Gastrocnemius medialis (tissue), 4 donors: ENCODE measurements around the gene SSU72.

Source experiments
- POLR2A ChIP-seq, 2 donors: fragments of 450-650 bp; IDR thresholded peaks; one replicate each; pipeline ENCODE4 v1.6.1; 2017; ENCODE audit warnings: antibody characterized with exemption in 2 of 2, mild to moderate bottlenecking in 2 of 2, moderate library complexity in 2 of 2
- TF ChIP-seq, protein P1 (sequence below), 5 experiments: fragments of 450-650 bp in 3 of 5; fragments of 200-600 bp in 2 of 5; sonication (generic) in 2 of 5; IDR thresholded peaks in 4 of 5; conservative IDR thresholded peaks in 1 of 5; 1 replicate in 4 of 5; 2 replicates in 1 of 5; pipeline ENCODE4 v1.5.1; 2016 to 2019; ENCODE audit warnings: antibody characterized with exemption in 5 of 5, mild to moderate bottlenecking in 3 of 5, moderate library complexity in 3 of 5

DNA sequence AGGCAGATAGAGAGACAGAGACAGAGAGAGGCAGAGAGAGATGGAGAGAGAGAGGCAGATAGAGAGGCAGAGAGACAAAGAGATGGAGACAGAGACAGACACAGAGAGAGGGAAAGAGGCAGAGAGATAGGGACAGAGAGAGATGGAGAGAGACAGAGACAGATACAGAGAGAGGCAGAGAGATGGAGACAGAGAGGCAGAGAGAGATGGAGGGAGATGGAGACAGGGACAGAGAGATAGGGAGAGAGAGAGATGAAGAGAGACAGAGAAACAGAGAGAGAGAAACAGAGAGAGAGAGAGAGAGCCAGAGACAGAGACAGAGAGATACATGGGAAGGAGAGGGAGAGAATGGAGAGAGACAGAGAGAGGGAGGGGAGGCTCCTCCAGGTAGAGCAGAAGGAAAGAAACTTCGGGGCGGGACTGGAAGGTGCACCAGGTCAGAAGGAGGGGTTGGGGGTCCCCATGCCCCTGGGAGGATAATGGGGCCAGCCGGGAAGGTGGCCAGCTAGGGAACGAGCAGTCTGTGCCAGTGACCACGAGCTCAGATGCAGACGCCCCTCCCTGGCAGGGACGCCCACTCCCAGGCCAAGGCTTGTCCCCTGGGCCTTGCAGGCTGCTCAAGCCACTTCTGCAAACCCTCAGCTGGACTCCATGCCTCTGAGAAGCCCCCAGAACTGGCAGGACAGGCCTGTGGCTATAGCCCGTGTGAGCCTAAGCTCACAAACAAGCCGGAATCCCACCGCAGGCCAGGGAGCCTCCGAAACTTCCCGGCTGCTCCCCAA, 22.0 kb upstream of the SSU72 start:
- no peak for TF ChIP-seq POLR2A (IDR thresholded peaks at IDR 0.05)
- TF ChIP-seq, protein P1, sequence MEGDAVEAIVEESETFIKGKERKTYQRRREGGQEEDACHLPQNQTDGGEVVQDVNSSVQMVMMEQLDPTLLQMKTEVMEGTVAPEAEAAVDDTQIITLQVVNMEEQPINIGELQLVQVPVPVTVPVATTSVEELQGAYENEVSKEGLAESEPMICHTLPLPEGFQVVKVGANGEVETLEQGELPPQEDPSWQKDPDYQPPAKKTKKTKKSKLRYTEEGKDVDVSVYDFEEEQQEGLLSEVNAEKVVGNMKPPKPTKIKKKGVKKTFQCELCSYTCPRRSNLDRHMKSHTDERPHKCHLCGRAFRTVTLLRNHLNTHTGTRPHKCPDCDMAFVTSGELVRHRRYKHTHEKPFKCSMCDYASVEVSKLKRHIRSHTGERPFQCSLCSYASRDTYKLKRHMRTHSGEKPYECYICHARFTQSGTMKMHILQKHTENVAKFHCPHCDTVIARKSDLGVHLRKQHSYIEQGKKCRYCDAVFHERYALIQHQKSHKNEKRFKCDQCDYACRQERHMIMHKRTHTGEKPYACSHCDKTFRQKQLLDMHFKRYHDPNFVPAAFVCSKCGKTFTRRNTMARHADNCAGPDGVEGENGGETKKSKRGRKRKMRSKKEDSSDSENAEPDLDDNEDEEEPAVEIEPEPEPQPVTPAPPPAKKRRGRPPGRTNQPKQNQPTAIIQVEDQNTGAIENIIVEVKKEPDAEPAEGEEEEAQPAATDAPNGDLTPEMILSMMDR (IDR thresholded peaks at IDR 0.05 in 4 of 5, conservative IDR thresholded peaks at IDR 0.05 in 1 of 5) = no peak
